ENCODE results near the gene RAI14.

- TF ChIP-seq POLR2AphosphoS5 (IDR thresholded peaks at IDR 0.05; ENCODE audit: low read depth, low read length) (no peak), TAF1 (IDR thresholded peaks at IDR 0.05; ENCODE audit: low read depth, low read length) (no peak), POLR2A (IDR thresholded peaks at IDR 0.05; ENCODE audit: low read depth, low read length) (no peak)
These were observed 80.5 kb downstream of the RAI14 start for GRCh38 chr5:34736445-34737115.

Measured in GM12891 (cell line).